ENCODE data around the gene PRSS2. TPM values are rescaled to one million over a fixed set of nuclear protein-coding genes. Genes with fewer than 3 reads are reported as not detected.
"Not testable (repeated sequence)": the region's sequence is repeated elsewhere in the genome, so short reads cannot be mapped to it uniquely, and the experiment has no call there.

Gene PRSS2
- total RNA-seq, 1 donor from 2014 or later = not detected

DNA sequence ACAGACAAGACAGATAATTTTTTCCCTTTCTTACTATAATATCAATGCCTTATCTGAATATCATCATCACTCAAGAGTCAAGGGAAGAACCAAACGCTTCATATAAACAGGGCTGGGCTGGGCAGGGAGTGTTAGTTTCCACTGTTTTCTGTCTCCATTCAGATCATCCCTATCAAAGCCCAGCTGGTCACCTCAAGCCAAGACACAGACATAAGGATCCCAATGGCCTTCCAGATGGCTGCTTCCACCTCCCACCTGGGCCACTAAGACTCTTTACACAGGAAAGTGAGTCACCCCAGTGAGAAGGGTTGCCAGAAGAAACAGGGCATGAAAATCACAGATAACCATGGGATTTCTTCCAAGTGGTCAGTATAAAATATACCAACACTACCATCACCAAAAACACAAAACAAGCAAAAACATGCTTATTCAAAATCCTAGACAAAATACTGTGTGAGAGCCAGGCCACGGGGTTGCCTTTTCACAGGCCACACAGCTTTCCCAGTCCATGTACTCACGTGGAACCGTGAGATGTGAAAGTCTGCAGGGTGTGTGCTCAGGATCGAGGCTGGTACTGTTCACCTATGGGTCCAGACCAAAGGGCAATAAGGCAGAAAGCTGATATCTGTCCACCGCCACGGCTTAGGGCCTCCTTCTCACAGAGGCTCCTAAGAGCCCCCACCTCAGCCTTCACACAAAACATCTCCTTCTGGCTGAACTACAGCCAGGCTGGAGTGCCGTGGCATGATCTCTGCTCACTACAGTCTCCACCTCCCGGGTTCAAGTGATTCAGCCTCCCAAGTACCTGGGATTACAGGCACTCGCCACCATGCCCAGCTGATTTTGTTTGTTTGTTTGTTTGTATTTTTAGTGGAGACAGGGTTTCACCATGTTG, 15.8 kb upstream of the PRSS2 start:
- DNase-seq (ENCODE audit: low read depth) = no peak
- H3K36me3 ChIP-seq (ENCODE audit: control insufficient read depth, insufficient read depth, low read length) = no peaks in the 10 kb centered on the region
- no peak for FAIRE-seq

DNA sequence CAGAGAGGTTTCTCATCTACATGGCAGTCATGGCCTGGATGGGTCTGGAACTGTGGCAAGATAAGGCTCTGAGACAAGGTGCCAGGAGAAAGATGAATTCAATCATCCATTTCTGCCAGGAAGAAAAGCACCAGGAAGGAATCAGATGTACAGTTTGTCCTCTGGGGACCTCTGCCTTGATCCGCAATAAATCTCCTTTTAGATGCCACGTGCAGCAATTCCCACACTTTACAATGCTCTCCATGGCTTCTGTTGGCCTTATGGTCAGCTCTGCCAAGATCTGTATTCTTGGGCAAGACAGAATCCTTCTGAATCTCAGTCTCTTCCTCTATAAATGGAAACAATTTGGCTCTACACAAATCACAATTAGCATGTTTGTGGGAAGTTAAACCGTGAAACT, 12.5 kb upstream of the PRSS2 start:
- not testable (repeated sequence) for H3K27me3 ChIP-seq (ENCODE audit: control insufficient read depth, insufficient read depth, low read length); H3K4me3 ChIP-seq (ENCODE audit: low read depth, low read length); H3K36me3 ChIP-seq (ENCODE audit: control insufficient read depth, insufficient read depth, low read length); DNase-seq (ENCODE audit: low read depth)
- FAIRE-seq = peak; percentile 28

More for the DNA sequence above, 15.8 kb upstream of the PRSS2 start:
- peaks cover 3% of the 10 kb centered on the region for H3K27me3 ChIP-seq (ENCODE audit: control insufficient read depth, insufficient read depth, low read length)
- TF ChIP-seq, protein P1, sequence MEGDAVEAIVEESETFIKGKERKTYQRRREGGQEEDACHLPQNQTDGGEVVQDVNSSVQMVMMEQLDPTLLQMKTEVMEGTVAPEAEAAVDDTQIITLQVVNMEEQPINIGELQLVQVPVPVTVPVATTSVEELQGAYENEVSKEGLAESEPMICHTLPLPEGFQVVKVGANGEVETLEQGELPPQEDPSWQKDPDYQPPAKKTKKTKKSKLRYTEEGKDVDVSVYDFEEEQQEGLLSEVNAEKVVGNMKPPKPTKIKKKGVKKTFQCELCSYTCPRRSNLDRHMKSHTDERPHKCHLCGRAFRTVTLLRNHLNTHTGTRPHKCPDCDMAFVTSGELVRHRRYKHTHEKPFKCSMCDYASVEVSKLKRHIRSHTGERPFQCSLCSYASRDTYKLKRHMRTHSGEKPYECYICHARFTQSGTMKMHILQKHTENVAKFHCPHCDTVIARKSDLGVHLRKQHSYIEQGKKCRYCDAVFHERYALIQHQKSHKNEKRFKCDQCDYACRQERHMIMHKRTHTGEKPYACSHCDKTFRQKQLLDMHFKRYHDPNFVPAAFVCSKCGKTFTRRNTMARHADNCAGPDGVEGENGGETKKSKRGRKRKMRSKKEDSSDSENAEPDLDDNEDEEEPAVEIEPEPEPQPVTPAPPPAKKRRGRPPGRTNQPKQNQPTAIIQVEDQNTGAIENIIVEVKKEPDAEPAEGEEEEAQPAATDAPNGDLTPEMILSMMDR (IDR thresholded peaks at IDR 0.05; ENCODE audit: insufficient read depth, low read length, severe bottlenecking) = no peak
- no peak overlapping the region for H3K4me3 ChIP-seq (ENCODE audit: low read depth, low read length)

DNA sequence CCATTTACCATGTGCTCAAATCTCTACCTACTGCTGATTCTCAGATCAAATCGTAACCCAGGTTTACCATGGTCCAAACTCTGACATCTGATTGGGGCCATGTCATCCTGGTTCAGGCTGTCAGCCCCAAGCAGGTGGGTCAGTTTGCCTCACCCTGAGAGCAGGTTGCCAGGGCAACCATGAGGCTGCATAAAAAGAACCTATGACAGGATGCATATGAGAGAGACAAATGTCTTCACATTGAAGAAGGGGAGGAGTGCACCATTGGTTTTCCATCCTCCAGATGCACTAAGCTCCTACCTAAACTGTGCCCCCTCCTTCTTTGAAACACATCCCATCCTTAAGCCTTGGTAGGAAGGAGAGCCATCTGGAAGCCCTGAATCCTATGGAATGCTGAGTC, 11.3 kb upstream of the PRSS2 start:
- H3K27me3 ChIP-seq (ENCODE audit: control insufficient read depth, insufficient read depth, low read length) = peaks cover 2% of the 10 kb centered on the region
- DNase-seq (ENCODE audit: low read depth) (no peak), FAIRE-seq (no peak)
- H3K4me3 ChIP-seq (ENCODE audit: low read depth, low read length) = no peak overlapping the region
- no peaks in the 10 kb centered on the region for H3K36me3 ChIP-seq (ENCODE audit: control insufficient read depth, insufficient read depth, low read length)
- TF ChIP-seq, protein P1 (IDR thresholded peaks at IDR 0.05; ENCODE audit: insufficient read depth, low read length, severe bottlenecking) = no peak

DNA sequence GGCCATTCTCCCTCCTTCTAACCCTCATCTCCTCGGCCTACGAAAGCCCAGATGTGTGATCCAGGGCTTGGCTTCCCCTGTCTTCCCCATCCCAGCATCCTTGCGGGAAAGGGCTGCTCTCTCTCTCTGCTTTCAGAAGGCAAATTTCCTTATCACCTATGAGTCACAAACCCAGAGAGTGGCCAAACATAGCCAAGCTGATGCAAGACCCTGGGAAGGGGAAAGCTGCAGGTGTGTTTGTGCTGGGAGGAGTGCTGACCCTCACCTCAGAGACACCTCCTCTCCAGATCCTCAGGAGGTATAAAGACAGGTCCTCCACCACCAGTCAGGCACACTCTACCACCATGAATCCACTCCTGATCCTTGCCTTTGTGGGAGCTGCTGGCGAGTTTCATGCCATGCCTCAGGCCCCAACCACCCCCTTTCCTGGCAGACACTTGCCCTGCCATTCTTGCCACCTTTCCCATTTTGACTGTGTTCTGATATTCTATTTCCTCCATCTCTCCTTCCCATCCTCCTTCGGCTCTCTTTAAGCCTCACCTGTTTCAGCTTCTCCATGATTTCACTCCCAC, 10.6 kb upstream of the PRSS2 start:
- TF ChIP-seq, protein P1 (IDR thresholded peaks at IDR 0.05; ENCODE audit: insufficient read depth, low read length, severe bottlenecking) = no peak
- FAIRE-seq (no peak), DNase-seq (ENCODE audit: low read depth) (peak; percentile 33)
- Histone ChIP-seq H3K27me3 (ENCODE audit: control insufficient read depth, insufficient read depth, low read length) (peaks cover 2% of the 10 kb centered on the region), H3K36me3 (ENCODE audit: control insufficient read depth, insufficient read depth, low read length) (no peaks in the 10 kb centered on the region), H3K4me3 (ENCODE audit: low read depth, low read length) (no peak overlapping the region)

DNA sequence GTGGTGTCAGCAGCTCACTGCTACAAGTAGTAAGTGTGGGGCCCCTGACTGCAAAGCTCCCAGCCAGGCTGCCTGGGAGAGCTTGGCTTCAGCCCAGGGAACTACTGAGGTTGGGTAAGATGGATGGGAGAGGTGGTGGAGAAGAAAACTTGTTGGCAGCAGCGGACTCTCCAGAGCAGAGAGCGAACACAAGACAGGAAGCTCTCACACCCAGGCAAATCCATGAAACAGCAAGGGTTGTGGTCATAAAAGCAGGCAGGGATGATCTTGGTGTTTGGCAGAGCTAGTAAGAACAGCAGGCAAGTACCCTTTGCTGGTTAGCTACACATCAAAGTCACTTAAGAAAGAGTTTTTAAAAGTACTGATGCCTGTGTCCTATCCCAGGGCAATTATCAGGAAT, 9.2 kb upstream of the PRSS2 start:
- not testable (repeated sequence) for FAIRE-seq; H3K4me3 ChIP-seq (ENCODE audit: low read depth, low read length); H3K36me3 ChIP-seq (ENCODE audit: control insufficient read depth, insufficient read depth, low read length); H3K27me3 ChIP-seq (ENCODE audit: control insufficient read depth, insufficient read depth, low read length)
- DNase-seq (ENCODE audit: low read depth) = peak; percentile 18

DNA sequence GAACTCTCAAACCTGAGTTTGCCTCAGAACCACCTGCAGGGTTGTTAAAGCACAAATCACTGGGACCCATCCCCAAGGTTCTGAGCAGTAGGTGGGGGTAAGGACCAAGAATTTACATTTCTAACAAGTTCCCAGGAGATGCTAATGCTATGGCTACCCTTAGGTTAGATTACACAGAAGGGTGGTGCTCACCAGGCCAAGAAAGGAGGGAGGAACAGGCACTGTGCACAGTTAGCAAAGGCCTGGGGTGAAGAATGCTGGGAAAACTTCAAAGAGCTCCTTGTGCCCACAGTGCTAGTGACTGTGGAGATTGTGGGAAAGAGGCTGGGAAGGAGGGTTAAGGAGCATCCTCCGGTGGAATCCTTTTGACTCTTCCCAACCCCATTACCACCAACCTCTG, 8.7 kb upstream of the PRSS2 start:
- TF ChIP-seq, protein P1 (IDR thresholded peaks at IDR 0.05; ENCODE audit: insufficient read depth, low read length, severe bottlenecking) = no peak
- FAIRE-seq (no peak), DNase-seq (ENCODE audit: low read depth) (no peak)
- no peak overlapping the region for H3K4me3 ChIP-seq (ENCODE audit: low read depth, low read length)
- H3K27me3 ChIP-seq (ENCODE audit: control insufficient read depth, insufficient read depth, low read length) = peaks cover 2% of the 10 kb centered on the region
- H3K36me3 ChIP-seq (ENCODE audit: control insufficient read depth, insufficient read depth, low read length) = no peaks in the 10 kb centered on the region

Data from bronchial epithelial cell (primary cell).